Panc1 (cell line): ENCODE results near the gene SLC12A7.

ENCODE experiments used
- CTCF ChIP-seq: fragments of 450-650 bp; IDR thresholded peaks from 2 replicates; pipeline ENCODE4 v1.5.1; 2017; ENCODE audit warnings: mild to moderate bottlenecking
- REST ChIP-seq, 2 experiments: IDR thresholded peaks; 2 replicates each; pipeline ENCODE4 v1.6.1; 2011 to 2012; ENCODE audit warnings: low read depth in 2 of 2, control low read depth in 1 of 2, low read length in 1 of 2, mild to moderate bottlenecking in 1 of 2, moderate library complexity in 1 of 2; ENCODE audit not compliant: insufficient read depth in 1 of 2

GRCh38 chr5:1009359-1010180, 102.3 kb downstream of the SLC12A7 start:
- TF ChIP-seq CTCF = no peak
- TF ChIP-seq REST (IDR thresholded peaks at IDR 0.05; ENCODE audit: insufficient read depth in 1 of 2, low read depth in 2 of 2, low read length in 1 of 2) = no peak
